RWPE1 (cell line): ENCODE measurements around the gene IGFL3.

Source experiments
- CTCF ChIA-PET: fragments of 350-600 bp; sonication (Branson Sonifier 250); formaldehyde crosslinking; extraction: SDS; loops from one replicate; lab custom pipeline; 2021; lab: Yijun Ruan, JAX
- POLR2A ChIA-PET: fragments of 400-600 bp; formaldehyde crosslinking; extraction: SDS; loops from one replicate; lab custom pipeline; 2020; ENCODE audit warnings: antibody characterized with exemption; ENCODE audit not compliant: low non-redundant PET; lab: Yijun Ruan, JAX
- DNase-seq: peaks from one replicate; pipeline ENCODE4 v3.0.0; 2012; ENCODE audit warnings: low spot score
- H3K27ac ChIP-seq: fragments of 450-650 bp; 2 replicates; pipeline ENCODE4 v1.5.1; 2017
- TF ChIP-seq, protein P1 (sequence below): fragments of 450-650 bp; conservative IDR thresholded peaks from 2 replicates; pipeline ENCODE4 v1.5.1; 2017; ENCODE audit warnings: low read depth, mild to moderate bottlenecking

The IGFL3 gene

DNA sequence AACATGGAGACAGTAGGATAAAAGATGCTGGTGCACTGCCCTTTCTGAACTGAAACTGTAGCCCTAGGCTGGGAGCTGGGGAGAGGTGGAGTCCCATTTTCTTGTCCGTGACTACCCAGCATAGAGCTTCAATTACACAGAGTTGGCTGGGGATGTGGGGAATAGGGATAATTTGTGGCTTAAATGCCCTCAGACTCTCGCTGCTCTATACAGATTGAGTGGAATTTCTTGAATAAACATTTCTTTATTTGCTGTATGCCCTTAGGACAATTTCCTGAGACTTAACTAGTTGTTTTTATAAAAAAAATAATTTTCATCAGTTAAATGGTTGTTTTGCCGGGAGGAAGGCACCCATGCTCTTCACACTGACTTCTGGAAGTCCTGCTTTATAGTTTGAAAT, 30.7 kb upstream of the IGFL3 start:
- DNase-seq: no peak
- ChIA-PET POLR2A (no interaction called here), CTCF (no interaction called here)
- no peak overlapping the region for H3K27ac ChIP-seq
- TF ChIP-seq, protein P1, sequence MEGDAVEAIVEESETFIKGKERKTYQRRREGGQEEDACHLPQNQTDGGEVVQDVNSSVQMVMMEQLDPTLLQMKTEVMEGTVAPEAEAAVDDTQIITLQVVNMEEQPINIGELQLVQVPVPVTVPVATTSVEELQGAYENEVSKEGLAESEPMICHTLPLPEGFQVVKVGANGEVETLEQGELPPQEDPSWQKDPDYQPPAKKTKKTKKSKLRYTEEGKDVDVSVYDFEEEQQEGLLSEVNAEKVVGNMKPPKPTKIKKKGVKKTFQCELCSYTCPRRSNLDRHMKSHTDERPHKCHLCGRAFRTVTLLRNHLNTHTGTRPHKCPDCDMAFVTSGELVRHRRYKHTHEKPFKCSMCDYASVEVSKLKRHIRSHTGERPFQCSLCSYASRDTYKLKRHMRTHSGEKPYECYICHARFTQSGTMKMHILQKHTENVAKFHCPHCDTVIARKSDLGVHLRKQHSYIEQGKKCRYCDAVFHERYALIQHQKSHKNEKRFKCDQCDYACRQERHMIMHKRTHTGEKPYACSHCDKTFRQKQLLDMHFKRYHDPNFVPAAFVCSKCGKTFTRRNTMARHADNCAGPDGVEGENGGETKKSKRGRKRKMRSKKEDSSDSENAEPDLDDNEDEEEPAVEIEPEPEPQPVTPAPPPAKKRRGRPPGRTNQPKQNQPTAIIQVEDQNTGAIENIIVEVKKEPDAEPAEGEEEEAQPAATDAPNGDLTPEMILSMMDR: no peak

DNA sequence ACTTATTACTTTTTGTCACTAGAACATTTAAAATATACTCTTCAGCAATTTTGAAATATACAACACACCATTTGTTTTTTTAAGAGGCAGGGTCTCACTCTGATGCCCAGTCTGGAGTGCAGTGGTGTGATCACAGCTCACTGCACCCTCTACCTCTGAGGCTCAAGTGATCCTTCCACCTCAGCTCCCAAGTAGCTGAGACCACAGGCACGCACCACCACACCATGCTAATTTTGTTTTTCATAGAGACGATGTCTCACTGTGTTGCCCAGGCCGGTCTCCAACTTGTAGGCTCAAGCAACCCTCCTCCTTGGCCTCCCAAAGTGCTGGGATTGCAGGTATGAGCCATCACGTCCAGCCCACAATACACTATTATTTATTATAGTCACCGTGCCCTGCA, 26.1 kb upstream of the IGFL3 start:
- TF ChIP-seq, protein P1: no peak
- POLR2A ChIA-PET: no interaction called here
- no peak overlapping the region for H3K27ac ChIP-seq
- no peak for DNase-seq
- CTCF ChIA-PET: no interaction called here

GRCh38 chr19:46147791-46148288, 23.4 kb upstream of the IGFL3 start, which contains the start of gene IGFL2:
TSS of gene IGFL2 (plus strand) at chr19:46148238. CDS start at chr19:46148279, 41 bp downstream.
- ChIA-PET CTCF (interaction anchor here (0.5 kb wide), 1 partner anchor 692 kb away, joined by 3 read pairs; no protein-coding TSS in a partner anchor), POLR2A (interaction anchor here (0.8 kb wide), 1 partner anchor 13 kb away, joined by 3 read pairs; no protein-coding TSS in a partner anchor)
- no peak within 1 kb of the TSS for H3K27ac ChIP-seq
- DNase-seq: peak; percentile 14
- TF ChIP-seq, protein P1: no peak

GRCh38 chr19:46147166-46147740, 22.8 kb upstream of the IGFL3 start:
- no peak for DNase-seq
- TF ChIP-seq, protein P1: no peak
- H3K27ac ChIP-seq: no peak overlapping the region
- POLR2A ChIA-PET: no interaction called here
- CTCF ChIA-PET: no interaction called here

DNA sequence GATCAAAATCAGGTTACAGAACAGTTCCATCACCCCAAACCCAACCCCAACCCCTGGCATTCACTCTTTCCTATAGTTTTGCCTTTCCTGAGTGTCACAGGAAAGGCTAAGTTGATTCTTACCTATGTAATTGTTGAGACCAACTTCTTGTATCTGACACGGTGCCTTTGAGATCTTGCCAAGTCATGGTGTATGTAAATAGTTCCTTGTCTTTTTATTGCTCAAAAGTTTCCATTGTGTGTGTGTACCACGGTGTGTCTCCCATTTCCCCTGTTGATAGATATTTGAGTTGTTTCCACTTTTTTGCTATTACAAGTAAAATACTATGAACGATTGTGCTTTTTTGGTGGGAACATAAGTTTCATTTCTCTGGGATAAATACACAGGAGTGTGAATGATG, 20.3 kb upstream of the IGFL3 start:
- no peak overlapping the region for H3K27ac ChIP-seq
- POLR2A ChIA-PET: no interaction called here
- TF ChIP-seq, protein P1: no peak
- CTCF ChIA-PET: no interaction called here
- DNase-seq: no peak

DNA sequence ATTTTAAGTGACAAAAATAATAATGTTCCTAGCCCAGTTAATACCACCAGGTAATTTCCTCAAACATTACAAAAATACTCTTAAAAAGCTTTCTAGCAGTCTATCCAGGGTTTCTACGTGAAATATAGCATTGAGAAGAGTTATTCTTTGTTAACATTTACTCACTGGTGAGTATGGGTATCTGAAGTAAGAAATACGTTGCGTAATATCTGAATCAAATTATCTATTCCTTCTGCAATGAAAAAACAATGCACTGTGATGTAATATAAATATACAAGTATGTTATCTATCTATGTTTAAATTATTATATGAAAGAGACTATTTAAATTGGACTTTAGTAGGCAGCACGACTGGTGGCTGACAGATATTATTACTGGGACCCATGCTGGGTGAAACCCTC, 17.8 kb upstream of the IGFL3 start:
- ChIA-PET POLR2A (interaction anchor here (0.6 kb wide), 1 partner anchor 325 kb away, joined by 7 read pairs; no protein-coding TSS in a partner anchor), CTCF (interaction anchor here (0.7 kb wide), 1 partner anchor 491 kb away, joined by 3 read pairs; no protein-coding TSS in a partner anchor)
- no peak overlapping the region for H3K27ac ChIP-seq
- DNase-seq: no peak
- TF ChIP-seq, protein P1: no peak
